ENCODE data around the gene NLRP1. TPM values are rescaled to one million over a fixed set of nuclear protein-coding genes. Genes with fewer than 3 reads are reported as not detected.

The NLRP1 gene
- total RNA-seq, 2 donors from 2014 or later, result 190 to 200 TPM

- Mint-ChIP-seq H3K27ac (peak overlapping the region; percentile 97), H3K36me3 (ENCODE audit: low read depth) (peaks cover 4% of the 10 kb centered on the region), H3K27me3 (no peaks in the 10 kb centered on the region), H3K4me3 (no peak overlapping the region), H3K4me1 (peaks cover 33% of the 10 kb centered on the region)
- ATAC-seq (no peak), DNase-seq (no peak)
- H3K9me3 ChIP-seq (ENCODE audit: control insufficient read depth, low read length, poor library complexity, severe bottlenecking), result no peaks in the 10 kb centered on the region
These were observed 95.6 kb downstream of the NLRP1 start for GRCh38 chr17:5488752-5489151.

- H3K9me3 ChIP-seq (ENCODE audit: control insufficient read depth, low read length, poor library complexity, severe bottlenecking), result no peaks in the 10 kb centered on the region
- no peaks in the 10 kb centered on the region for H3K27me3 Mint-ChIP-seq
- H3K36me3 Mint-ChIP-seq (ENCODE audit: low read depth), result peaks cover 4% of the 10 kb centered on the region
- ATAC-seq (peak; percentile 93), DNase-seq (peak; percentile 90 to 98 (median 92))
- peak within 1 kb of the TSS; percentile 95 for H3K4me3 Mint-ChIP-seq
- H3K27ac Mint-ChIP-seq, result peak within 1 kb of the TSS; percentile 97
- H3K4me1 Mint-ChIP-seq, result peaks cover 37% of the 10 kb centered on the region
These were observed 97.8 kb downstream of the NLRP1 start, which contains the start of gene MIS12 for GRCh38 chr17:5486206-5487124. Gene MIS12, plus strand, starts transcription at chr17:5486566. Its CDS starts 2,297 bp downstream, at chr17:5488863.

- Mint-ChIP-seq H3K27me3 (no peaks in the 10 kb centered on the region), H3K4me1 (peaks cover 37% of the 10 kb centered on the region), H3K27ac (peak within 1 kb of the TSS; percentile 97), H3K36me3 (ENCODE audit: low read depth) (peaks cover 4% of the 10 kb centered on the region), H3K4me3 (peak within 1 kb of the TSS; percentile 95)
- DNase-seq (no peak), ATAC-seq (no peak)
- H3K9me3 ChIP-seq (ENCODE audit: control insufficient read depth, low read length, poor library complexity, severe bottlenecking), result no peaks in the 10 kb centered on the region
These were observed 98.8 kb downstream of the NLRP1 start, which contains the start of gene DERL2 for GRCh38 chr17:5485270-5486205. Gene DERL2, minus strand, starts transcription at chr17:5486178. Its CDS starts 17 bp downstream, at chr17:5486161.

GRCh38 chr17:5481451-5481850, 102.9 kb downstream of the NLRP1 start:
- Mint-ChIP-seq H3K27me3 (no peaks in the 10 kb centered on the region), H3K4me3 (no peak overlapping the region), H3K27ac (no peak overlapping the region), H3K4me1 (peaks cover 26% of the 10 kb centered on the region), H3K36me3 (ENCODE audit: low read depth) (peaks cover 6% of the 10 kb centered on the region)
- H3K9me3 ChIP-seq (ENCODE audit: control insufficient read depth, low read length, poor library complexity, severe bottlenecking), result no peaks in the 10 kb centered on the region
- ATAC-seq (no peak), DNase-seq (no peak)

- no peaks in the 10 kb centered on the region for H3K9me3 ChIP-seq (ENCODE audit: control insufficient read depth, low read length, poor library complexity, severe bottlenecking)
- ATAC-seq (no peak), DNase-seq (no peak)
- no peak overlapping the region for H3K27ac Mint-ChIP-seq
- no peak overlapping the region for H3K4me3 Mint-ChIP-seq
- peaks cover 6% of the 10 kb centered on the region for H3K36me3 Mint-ChIP-seq (ENCODE audit: low read depth)
- H3K4me1 Mint-ChIP-seq, result peaks cover 26% of the 10 kb centered on the region
- H3K27me3 Mint-ChIP-seq, result no peaks in the 10 kb centered on the region
These were observed 103.3 kb downstream of the NLRP1 start for GRCh38 chr17:5480962-5481361.

GRCh38 chr17:5478992-5479391, 105.3 kb downstream of the NLRP1 start:
- no peak for ATAC-seq
- peaks cover 14% of the 10 kb centered on the region for H3K4me1 Mint-ChIP-seq
- H3K9me3 ChIP-seq (ENCODE audit: control insufficient read depth, low read length, poor library complexity, severe bottlenecking), result no peaks in the 10 kb centered on the region
- H3K4me3 Mint-ChIP-seq, result no peak overlapping the region
- H3K36me3 Mint-ChIP-seq (ENCODE audit: low read depth), result peaks cover 9% of the 10 kb centered on the region
- H3K27me3 Mint-ChIP-seq, result no peaks in the 10 kb centered on the region
- H3K27ac Mint-ChIP-seq, result no peak overlapping the region
- DNase-seq, result no peak

- DNase-seq (no peak), ATAC-seq (no peak)
- Mint-ChIP-seq H3K36me3 (ENCODE audit: low read depth) (peaks cover 9% of the 10 kb centered on the region), H3K27ac (no peak overlapping the region), H3K27me3 (no peaks in the 10 kb centered on the region), H3K4me1 (peaks cover 11% of the 10 kb centered on the region), H3K4me3 (no peak overlapping the region)
- no peaks in the 10 kb centered on the region for H3K9me3 ChIP-seq (ENCODE audit: control insufficient read depth, low read length, poor library complexity, severe bottlenecking)
These were observed 110.4 kb downstream of the NLRP1 start for GRCh38 chr17:5473906-5474305.

GRCh38 chr17:5472511-5472910, 111.8 kb downstream of the NLRP1 start:
- no peak for ATAC-seq
- Mint-ChIP-seq H3K36me3 (ENCODE audit: low read depth) (peaks cover 9% of the 10 kb centered on the region), H3K27ac (peak overlapping the region; percentile 19), H3K27me3 (no peaks in the 10 kb centered on the region), H3K4me1 (peaks cover 18% of the 10 kb centered on the region), H3K4me3 (no peak overlapping the region)
- H3K9me3 ChIP-seq (ENCODE audit: control insufficient read depth, low read length, poor library complexity, severe bottlenecking), result no peaks in the 10 kb centered on the region
- no peak for DNase-seq

GRCh38 chr17:5468075-5468473, 116.2 kb downstream of the NLRP1 start:
- peak overlapping the region; percentile 96 for H3K4me3 Mint-ChIP-seq
- ATAC-seq (peak; percentile 39), DNase-seq (no peak)
- peaks cover 36% of the 10 kb centered on the region for H3K4me1 Mint-ChIP-seq
- peaks cover 2% of the 10 kb centered on the region for H3K36me3 Mint-ChIP-seq (ENCODE audit: low read depth)
- no peaks in the 10 kb centered on the region for H3K27me3 Mint-ChIP-seq
- H3K9me3 ChIP-seq (ENCODE audit: control insufficient read depth, low read length, poor library complexity, severe bottlenecking), result no peaks in the 10 kb centered on the region
- peak overlapping the region; percentile 92 for H3K27ac Mint-ChIP-seq

- H3K27me3 Mint-ChIP-seq, result no peaks in the 10 kb centered on the region
- peak overlapping the region; percentile 92 for H3K27ac Mint-ChIP-seq
- H3K36me3 Mint-ChIP-seq (ENCODE audit: low read depth), result peaks cover 2% of the 10 kb centered on the region
- no peaks in the 10 kb centered on the region for H3K9me3 ChIP-seq (ENCODE audit: control insufficient read depth, low read length, poor library complexity, severe bottlenecking)
- peaks cover 36% of the 10 kb centered on the region for H3K4me1 Mint-ChIP-seq
- ATAC-seq, result no peak
- peak overlapping the region; percentile 96 for H3K4me3 Mint-ChIP-seq
- DNase-seq, result no peak
These were observed 116.9 kb downstream of the NLRP1 start for GRCh38 chr17:5467416-5467815.

GRCh38 chr17:5466295-5466694, 118.0 kb downstream of the NLRP1 start:
- no peaks in the 10 kb centered on the region for H3K9me3 ChIP-seq (ENCODE audit: control insufficient read depth, low read length, poor library complexity, severe bottlenecking)
- Mint-ChIP-seq H3K27ac (no peak overlapping the region), H3K4me1 (peaks cover 36% of the 10 kb centered on the region), H3K4me3 (no peak overlapping the region), H3K36me3 (ENCODE audit: low read depth) (peaks cover 2% of the 10 kb centered on the region), H3K27me3 (no peaks in the 10 kb centered on the region)
- ATAC-seq (no peak), DNase-seq (no peak)

- Mint-ChIP-seq H3K27me3 (no peaks in the 10 kb centered on the region), H3K4me1 (peaks cover 36% of the 10 kb centered on the region), H3K27ac (no peak overlapping the region), H3K4me3 (peak overlapping the region; percentile 68), H3K36me3 (ENCODE audit: low read depth) (peaks cover 6% of the 10 kb centered on the region)
- DNase-seq (no peak), ATAC-seq (no peak)
- H3K9me3 ChIP-seq (ENCODE audit: control insufficient read depth, low read length, poor library complexity, severe bottlenecking), result no peaks in the 10 kb centered on the region
These were observed 119.4 kb downstream of the NLRP1 start for GRCh38 chr17:5464717-5465507.

All from T-helper 17 cell (primary cell).